Dermis microvascular lymphatic vessel endothelial cell (primary cell): ENCODE measurements around the gene ACTR3. TPM values are rescaled to one million over a fixed set of nuclear protein-coding genes. Genes with fewer than 3 reads are reported as not detected.
A peak's percentile ranks its signal among the peaks of the same experiment; 100 is the strongest.
"Not testable (repeated sequence)": the region's sequence is repeated elsewhere in the genome, so short reads cannot be mapped to it uniquely, and the experiment has no call there.

Experiments
- DNase-seq, 2 donors: peaks; one replicate each; pipeline versions ENCODE4 v3.0.0 to v3.0.0-alpha.2; 2010; ENCODE audit warnings: low read depth in 2 of 2
- total RNA-seq: library from RNA; depleted of rRNA; stranded (reverse); fragments of >200 nt; gene quantifications from 2 replicates; pipeline ENCODE4 v1.2.1, GENCODE V29; 2014

ACTR3 gene
- 110 and 132 TPM in 2 replicates for total RNA-seq

DNA sequence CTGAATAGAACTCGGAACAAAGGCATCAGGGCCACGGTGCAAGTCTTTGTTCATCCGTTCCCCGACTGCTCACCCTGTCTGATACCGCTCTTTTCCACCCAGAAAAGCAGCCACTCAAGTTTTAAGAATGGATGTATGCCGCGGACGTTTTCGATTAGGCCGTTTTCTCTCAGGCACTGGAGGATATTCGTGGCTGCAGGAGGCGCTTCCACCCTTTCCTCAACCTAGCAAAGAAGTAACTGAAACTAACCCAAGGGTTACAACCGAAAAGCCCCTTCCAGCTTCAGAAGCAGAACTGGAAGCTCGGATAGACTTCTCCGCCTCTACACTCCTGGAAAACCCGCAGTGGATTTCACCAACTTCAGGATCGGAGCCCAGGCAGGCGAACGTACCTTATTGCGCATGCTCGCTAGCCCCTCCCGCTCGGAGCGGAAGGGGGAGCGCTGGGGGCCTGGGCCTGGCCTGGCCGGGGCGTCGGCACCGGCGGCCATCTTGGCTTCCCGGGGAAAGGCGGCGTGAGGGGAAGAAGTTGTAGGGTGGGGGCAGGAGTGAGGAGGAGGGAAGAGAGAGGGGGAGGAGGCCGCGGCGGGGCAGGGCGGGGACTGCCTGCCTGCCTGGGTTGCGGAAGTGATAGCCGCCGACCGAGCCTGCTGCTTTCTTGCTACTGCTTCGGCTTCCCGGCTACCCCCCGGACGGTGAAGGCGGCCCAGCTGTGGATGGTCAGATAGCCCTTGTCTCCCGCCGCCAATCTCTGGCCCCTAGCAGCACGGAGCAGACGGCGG lies at the start of gene ACTR3:
ACTR3 (plus strand) TSS at position 619 of the 782 bp plus-strand sequence. CDS start 191 bp downstream, outside the sequence.
- DNase-seq: peak; percentile 96 to 98

DNA sequence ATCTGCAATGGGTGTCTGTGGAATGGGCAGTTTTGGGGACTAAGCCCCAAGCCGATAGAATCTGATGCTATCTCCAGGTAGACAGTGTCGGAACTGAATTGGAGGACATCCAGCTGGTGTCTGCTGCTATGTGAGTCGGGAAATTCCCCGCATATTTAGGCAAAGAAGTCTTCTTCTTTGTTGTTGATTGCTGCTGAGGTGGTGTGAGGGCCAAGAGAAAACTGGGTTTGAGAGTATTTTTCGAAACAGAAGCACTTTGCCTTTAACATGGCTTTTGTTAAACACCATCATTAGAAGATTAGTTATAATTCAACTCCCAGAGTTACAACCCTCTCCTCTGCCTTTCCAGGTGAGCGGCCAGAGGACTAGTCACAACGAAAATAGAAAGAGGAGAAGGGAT lies 49.4 kb upstream of the ACTR3 start:
- no peak for DNase-seq

DNA sequence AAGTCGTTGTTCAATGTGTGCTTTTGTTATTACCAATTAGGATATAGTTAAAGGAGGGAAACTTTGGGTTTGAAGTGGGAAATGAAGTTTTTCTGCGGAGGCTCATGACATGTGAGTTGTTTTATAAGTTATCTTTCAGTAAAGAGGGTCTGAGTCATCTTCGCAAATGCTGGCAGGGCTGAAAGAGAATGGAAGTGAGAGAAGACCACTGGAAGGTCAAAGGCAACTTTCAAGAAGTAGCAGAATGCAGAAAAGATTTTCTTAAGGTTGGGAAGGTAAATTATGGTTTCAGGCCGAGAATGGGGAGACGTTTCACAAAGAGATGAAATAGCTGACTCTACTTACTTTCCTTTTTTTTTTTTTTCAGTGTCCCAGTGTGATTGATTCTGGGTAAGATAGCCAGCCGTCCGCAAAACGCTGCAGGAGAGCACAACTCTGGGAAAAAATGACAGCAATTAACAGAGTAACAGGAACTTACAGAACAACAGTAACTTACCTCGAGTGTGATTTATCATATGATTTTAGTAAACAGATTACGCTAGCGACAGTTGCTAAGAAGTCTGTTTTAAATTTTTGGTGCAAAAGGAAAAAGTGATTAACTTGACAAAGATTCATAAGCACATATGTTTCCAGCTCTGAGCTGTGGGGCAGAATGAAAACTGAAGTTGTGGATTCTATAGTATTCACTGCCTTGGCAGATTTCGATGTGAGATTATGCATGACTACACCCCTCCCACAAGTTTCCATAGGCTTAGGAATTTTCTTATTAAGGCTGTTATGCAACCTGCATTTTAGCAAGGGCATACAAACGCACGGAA lies 46.8 kb upstream of the ACTR3 start:
- DNase-seq: no peak

DNA sequence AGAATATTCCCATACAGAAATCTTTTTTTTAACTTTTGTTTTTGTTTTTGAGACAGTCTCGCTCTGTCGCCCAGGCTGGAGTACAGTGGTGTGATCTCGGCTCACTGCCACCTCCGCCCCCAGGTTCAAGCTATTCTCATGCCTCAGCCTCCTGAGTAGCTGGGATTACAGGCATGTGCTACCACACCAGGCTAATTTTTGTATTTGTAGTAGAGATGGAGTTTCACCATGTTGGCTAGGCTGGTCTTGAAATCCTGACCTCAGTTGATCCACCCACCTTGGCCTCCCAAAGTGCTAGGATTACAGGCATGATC lies 46.2 kb upstream of the ACTR3 start:
- not testable (repeated sequence) for DNase-seq

DNA sequence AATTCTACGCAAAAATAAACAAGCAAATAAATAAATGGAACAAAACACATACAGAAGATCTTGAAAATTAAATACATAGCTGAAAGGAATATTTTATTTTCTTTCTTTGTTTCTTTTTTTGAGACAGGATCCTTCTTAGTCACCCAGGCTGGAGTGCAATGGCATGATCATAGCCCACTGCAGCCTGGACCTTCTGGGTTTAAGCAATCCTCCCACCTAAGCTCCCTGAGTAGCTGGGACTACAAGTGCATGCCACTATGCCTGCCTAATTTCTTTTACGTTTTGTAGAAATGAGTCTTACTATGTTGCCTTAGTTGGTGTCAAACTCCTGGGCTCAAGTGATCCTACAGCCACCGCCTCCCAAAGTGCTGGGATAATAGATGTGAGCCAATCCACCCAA lies 44.6 kb upstream of the ACTR3 start:
- DNase-seq: no peak

DNA sequence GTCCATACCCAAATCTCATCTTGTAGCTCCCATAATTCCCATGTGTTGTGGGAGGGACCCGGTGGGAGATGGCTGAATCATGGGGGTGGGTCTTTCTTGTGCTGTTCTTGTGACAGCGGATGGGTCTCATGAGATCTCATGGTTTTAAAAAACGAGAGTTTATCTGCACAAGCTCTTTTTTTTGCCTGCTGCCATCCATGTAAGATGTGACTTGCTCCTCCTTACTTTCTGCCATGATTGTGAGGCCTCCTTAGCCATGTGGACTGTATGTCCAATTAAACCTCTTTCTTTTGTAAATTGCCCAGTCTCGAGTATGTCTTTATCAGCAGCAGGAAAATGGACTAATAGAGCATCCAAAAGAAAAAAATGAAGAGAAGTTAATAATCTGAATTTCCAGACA lies 44.1 kb upstream of the ACTR3 start:
- DNase-seq: not testable (repeated sequence)

DNA sequence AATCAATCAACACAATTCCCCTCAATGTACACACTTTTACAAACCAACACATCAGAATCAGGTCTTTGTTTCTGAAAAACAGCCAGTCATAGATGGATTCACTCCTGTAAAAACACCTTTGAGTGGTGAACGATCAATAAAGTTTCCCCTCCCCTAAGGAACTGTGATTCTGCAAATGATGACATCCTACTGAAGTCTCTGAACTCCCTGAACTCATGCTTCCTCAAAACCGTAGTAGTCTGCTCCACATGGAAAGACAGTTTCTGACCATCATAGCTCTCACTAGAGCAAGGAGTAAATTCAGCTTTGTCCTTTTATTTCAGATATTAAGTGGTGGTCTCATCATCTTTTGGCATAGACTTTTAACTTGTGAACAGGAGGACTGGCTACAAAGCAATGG lies 43.5 kb upstream of the ACTR3 start:
- no peak for DNase-seq

DNA sequence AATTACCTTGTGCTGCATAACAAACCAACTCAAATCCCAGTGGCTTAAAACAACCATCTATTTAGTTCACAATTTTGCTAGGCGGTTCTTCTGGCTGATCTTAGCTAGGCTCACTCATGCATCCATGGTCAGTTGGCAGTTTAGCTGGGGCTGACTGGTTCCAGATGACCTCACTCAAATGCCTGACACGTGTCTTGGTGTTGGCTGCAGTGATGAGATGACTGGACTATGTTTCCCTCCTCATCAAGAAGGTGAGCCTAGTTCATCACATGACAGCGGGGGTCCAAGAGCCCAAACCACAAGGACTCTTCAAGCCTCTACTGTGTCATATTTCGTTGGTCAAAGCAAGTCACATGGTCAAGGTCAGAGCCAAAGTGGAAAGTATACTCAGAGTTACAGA lies 42.7 kb upstream of the ACTR3 start:
- DNase-seq: no peak

DNA sequence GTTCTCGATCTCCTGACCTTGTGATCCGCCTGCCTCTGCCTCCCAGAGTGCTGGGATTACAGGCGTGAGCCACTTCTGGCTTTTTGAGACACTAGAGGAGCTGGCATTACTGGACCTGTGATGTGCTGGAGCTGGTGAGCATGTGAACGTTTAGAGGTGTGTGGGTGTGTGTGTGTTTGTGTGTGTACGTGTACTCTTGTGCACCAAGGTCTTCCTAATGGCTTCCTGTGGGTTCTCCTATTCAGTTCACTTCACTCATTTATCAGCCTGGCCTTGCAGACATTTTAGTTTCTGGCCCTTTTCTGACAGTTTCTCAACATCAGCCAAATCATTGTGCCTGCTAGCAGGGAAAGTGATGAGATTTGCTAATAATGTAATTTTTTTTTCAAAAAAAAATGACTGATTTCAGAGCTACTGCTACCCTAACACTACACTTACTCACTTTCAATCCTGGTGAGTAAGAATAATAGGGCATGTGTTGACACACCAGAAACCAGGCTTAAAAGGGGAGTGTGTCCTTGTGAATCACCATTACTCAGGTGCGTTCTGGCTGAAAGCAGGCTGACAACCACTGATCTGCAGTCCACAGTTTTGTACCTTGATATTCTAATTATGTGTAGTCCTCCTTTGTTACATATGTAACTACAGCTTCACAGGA lies 41.0 kb upstream of the ACTR3 start:
- no peak for DNase-seq

DNA sequence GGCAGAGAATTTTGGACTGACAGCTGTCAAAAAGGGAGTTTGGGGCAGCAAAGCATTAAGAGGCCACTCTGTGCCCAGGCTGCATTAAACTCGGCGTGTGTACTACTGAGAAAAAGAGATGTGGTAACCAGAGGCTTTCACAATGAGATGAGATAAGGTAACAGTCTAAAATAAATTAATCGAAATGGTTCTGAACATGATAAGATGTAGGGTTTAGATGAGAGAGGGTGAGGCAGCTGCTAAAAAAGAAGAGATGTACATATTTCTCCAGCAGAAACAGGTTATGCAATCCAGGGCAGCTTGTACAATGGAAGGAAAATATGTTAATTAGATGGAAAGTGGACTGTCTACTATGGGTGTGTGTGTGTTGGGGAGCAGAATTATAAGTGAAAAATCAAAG lies 39.2 kb upstream of the ACTR3 start:
- no peak for DNase-seq

DNA sequence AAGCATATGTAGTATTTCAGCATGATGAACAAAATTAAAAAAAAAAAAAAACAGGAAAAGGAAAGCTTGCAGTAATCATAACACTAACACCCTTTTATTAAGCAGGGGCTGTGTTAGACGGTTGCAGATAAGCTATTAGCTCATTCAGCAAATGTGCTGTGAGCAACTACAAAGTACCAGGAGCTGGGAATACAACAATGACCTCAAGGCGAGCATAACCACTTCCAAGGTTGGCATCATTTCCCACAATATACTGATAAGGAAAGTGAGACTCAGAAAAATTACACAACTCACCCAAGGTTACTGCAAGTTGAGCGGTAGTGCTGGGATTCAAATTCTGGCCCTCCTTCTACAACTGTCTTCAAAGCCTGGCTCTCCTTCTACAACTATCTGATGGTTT lies 38.2 kb upstream of the ACTR3 start:
- no peak for DNase-seq

DNA sequence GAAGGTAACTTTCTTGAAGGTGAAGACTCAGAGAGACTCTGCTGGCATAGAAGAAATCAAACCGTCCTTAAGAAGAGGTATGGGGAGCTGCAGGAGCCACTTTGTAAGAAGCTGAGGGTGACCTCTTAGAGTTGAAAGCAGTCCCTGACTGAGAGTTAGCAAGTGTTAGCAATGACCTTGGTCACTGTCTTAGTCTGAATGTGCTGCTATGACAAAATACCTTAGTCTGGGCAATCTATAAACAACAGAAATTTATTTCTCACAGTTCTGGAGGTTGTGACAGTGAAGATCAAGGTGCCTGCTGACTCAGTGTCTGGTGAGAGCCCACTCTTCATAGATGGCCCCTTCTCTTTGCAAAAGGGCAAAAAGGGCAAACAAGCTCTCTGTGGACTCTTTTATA lies 35.7 kb upstream of the ACTR3 start:
- DNase-seq: no peak

DNA sequence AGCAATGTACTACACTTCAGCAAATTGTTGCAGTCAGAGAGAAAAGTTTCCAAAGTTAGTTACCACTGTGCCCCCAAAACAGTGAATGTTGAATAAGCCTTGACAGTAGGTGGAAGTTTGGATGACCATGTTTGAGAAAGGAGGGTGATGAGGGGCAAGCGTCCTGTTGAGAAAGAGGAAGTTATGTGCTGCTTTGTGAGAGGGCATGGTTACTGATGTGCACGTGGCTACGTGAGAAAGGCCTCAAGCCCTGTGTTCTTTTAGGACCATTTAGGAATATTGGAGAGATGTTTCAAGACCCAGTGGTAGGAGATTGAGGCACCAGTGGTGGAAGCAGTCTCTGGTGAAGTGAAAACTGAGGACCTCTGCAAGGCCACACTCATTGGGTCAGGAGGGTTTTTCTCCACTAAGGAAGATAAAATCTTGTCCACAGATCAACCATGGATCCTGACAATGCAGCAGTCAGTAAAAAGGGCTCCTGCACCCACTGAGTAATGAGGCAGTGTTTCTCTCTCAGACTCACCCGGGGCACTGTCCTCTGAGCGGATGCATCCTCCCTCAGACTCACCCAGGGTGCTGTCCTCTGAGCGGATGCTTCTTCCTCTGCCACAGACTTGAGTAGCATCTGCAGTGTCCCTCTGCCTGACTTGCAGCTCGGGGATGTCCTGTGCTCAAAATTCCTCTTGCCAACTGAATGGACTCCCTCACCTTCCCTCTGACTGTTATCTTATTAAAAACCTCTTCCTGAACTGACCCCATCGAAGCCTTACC lies 34.7 kb upstream of the ACTR3 start:
- no peak for DNase-seq

DNA sequence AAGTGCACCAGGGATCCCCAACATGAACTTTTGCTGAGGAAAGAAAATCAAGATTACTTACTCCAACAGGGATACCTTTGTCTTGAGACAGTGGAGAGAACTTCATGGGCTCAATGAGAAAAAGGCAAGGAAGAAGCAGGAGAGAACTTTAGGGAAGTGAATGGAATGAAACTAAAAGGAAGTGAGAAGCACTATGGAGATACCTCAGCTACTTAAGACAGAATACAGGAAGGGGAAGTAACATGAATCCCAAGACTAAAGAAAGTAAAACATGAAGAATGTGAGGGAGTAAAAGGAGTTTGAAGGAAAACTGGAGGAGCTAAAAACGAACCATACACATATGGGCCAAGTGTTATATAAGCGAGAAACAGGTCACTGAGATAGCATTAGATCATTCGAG lies 32.4 kb upstream of the ACTR3 start:
- no peak for DNase-seq

DNA sequence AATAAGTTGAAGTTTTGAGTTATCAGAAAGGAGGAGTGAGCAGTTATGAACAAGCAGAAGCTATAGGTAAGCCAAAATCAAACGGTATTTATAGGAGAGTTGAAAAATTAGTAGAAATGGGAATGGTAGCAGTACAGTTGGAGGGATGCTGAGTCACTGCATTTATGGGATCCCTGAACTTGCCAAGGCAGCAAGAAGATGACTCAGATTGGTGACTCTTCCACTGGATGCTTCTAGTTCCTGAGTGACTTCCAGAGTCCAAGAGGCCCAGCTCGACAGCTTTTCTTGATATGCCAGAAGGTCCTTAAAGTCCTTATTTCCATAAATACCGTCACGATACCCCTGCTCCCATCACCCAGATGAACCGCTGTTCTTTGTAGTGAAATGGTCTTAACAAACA lies 31.1 kb upstream of the ACTR3 start:
- peak in 1 of 2 donors; percentile 13 for DNase-seq

DNA sequence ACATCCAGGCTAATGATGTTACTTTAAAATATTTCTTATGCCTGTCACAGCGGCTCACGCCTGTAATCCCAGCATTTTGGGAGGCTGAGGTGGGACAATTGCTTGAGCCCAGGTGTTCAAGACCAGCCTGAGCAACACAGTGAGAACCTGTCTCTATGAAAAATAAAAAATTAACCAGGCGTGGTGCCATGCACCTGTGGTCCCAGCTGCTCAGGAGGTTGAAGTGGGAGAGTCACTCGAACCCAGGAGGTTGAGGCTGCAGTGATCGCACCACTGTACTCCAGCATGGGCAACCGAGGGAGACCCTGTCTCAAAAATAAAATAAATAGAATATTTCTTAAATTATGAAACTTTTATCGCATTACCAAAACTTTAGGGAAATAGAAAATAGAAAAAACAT lies 28.1 kb upstream of the ACTR3 start:
- no peak for DNase-seq

DNA sequence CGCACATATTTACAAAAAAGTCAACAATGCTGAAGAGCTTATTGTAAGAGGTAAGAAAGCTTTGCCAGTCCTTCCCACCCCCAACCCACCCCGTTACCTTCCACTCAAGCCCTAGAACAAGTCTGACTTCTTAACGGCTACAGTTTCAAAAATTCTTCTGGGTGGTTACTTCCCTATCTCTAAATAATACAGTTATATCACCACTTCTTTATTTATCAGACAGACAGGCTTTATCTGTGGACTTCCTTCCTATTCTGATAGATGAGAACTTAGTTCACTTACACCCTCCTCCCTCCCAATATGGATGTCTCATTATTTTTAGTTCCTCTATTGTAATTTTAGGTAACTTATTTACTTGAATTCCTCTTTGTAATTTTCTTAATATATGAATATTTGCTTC lies 26.7 kb upstream of the ACTR3 start:
- no peak for DNase-seq

DNA sequence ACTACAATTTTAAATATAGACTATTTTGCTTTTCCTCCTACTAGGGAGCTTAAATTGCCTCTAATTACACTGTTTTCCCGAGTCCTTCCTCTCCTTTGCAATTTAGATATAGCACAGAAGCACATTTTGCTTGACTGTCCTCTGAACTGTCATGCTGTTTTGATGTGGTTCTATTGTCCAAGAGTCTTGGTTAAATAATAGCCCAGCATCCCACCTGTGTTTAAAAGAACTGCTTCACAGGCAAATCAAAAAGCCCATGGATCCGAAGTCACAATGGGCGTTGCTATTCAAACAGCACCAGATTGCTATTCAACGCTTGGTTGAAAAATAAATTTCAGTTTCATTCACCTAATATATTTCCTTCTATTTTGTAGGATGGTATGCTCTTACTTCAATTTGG lies 22.3 kb upstream of the ACTR3 start:
- no peak for DNase-seq

DNA sequence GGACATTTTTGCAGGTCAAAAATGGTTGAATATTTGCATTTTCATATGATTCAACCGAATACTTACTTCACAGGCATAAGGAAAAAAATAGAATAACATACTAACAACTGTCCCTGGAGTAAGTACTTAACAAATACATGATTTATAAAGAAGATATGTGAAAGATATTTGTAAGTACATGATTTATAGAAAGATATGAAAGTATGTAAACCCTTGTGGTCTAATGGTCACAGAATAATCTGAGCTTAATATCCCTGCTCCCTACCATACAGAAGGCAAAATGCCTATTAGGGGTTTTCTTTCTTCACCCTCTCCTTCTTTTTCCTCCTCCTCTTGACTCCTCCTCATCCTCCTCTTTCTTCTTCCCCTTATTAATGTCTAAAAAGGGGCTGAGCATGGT lies 20.6 kb upstream of the ACTR3 start:
- DNase-seq: no peak

DNA sequence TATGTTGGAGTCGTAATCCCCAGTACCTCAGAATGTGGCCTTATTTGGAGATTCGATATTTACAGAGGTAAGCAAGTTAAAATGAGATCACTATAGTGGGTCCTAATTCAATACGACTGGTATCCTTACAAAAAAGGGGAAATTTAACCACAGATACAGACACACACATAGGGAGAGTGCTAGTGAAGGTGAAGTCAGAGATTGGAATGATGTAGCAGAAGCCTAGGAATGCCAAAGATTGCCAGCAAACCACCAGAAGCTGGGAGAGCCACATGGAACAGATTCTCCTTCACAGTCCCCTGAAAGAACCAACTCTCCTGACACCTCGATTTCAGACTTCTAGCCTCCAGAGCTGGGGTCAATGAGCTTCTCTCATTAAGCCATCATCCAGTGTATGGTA lies 17.7 kb upstream of the ACTR3 start:
- no peak for DNase-seq

DNA sequence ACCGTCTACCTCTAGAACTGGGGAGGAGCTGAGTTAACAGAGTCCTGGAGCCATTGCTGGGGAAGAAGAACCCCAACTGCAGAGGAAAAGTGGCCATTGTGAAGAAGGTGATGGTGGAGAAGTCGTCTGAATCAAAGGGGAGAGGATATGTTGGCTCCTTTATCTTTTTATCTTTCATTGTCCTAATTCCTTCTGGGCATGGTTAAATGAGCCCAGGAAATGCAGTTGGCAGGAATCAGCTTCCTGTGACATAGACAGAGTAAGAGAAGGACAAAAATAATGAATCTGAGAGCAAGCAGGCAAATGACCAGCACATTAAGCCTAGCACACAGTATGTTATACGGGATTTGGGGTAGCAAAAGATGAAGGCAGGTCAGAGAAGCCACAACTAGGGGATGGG lies 16.0 kb upstream of the ACTR3 start:
- DNase-seq: no peak

DNA sequence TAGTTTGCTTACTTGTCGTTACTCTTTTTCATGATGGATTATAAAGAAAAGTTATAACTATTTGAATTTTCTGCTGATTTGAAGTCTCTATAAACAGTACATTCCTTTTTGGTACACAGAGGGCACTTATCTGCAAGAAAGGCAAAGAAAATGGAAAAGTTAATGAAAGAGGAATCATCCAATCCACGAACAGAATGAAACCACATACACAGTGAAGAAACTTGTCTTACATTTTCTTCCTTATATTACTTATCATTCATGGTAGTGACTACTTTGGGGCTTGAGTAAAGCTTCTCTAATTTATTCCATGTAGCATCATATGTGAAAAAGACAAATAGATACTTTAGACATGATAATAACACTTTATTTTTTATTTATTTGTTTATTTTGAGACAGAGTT lies 14.8 kb upstream of the ACTR3 start:
- DNase-seq: no peak
